Measurements from ENCODE around the gene FGFRL1. TPM values are rescaled to one million over a fixed set of nuclear protein-coding genes. Genes with fewer than 3 reads are reported as not detected.
"Not testable (repeated sequence)": the region's sequence is repeated elsewhere in the genome, so short reads cannot be mapped to it uniquely, and the experiment has no call there.

Gene FGFRL1
- total RNA-seq, 1 experiment from 2014 or later = 16.4 TPM

DNA sequence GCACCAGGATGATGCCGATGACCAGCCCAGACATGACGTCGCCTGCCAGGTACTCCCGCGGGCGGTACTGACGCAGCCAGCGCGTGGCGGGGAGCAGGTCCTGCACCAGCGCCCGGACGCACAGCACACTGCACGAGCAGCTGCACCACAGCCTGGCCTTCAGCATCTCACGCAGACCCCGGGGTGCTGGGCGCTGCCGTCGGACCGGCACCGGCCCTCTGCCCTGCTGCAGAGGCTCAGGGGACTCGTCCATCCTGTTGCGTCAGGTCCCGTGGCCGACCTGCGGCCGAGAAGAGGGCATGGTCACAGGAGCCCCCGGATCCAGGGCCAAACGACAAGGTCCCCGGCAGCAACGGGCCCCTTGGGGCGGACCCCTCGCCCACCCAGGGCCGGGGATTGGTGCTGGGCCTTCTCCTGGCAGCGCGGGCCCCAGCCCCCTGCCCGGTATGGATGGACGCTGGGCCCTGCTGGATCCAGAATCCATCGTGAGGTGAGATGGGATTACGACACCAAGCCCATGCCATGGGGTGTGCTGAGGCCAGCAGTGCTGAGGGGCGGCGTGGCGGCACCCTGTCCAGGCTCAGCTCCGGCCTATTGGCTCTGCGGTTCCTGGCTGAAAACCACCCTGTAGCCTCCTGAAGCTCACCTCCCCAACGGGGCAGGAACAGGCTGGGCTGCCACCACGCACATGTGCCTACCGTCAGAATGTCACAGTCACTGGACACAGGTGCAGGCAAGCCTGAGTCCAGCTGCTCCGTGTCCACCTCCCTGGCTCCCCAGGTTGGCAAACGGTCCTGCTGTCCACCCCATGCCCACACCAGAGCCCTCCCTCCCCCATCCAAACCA, 19.8 kb upstream of the FGFRL1 start:
- no peak for DNase-seq (ENCODE audit: low read depth)

DNA sequence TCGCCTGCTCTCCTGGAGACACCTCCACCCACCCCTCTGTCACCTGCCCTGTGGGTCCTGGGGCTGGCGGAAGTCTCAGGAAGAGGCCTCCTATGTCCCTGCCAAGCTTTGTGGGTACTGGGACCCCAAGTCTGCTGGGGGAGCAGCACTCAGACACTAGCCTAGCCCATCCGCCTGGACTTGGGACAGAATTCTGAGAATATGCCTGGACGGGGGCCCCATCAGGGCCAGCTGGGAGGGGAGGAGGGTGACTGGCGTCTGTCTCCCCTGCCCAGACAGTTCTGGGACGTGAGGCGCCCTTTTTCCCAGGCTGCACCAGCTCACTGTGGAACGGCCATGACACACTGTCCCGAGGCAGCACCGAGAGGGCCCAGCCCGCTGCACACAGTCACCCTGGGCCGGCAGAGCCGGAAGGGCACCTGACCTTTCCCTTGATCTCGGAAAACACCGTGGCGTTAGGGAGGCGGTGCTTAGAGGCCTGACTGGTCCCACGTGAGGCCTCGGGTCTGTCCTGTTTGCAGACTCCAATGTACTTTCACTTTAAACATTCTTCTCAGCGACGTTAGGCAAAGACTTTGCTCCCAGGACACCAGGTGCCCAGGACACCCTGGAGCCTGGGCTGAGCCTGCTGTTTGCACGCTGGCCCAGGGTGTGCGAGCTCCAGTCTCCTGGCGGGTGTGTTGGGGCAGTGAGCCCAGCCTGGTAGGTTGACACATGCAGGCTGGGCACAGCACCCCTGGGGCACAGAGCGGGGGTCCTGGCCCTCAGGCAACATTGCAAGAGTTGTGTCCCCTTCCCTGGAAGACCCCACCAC, 18.9 kb upstream of the FGFRL1 start:
- no peak for DNase-seq (ENCODE audit: low read depth)

DNA sequence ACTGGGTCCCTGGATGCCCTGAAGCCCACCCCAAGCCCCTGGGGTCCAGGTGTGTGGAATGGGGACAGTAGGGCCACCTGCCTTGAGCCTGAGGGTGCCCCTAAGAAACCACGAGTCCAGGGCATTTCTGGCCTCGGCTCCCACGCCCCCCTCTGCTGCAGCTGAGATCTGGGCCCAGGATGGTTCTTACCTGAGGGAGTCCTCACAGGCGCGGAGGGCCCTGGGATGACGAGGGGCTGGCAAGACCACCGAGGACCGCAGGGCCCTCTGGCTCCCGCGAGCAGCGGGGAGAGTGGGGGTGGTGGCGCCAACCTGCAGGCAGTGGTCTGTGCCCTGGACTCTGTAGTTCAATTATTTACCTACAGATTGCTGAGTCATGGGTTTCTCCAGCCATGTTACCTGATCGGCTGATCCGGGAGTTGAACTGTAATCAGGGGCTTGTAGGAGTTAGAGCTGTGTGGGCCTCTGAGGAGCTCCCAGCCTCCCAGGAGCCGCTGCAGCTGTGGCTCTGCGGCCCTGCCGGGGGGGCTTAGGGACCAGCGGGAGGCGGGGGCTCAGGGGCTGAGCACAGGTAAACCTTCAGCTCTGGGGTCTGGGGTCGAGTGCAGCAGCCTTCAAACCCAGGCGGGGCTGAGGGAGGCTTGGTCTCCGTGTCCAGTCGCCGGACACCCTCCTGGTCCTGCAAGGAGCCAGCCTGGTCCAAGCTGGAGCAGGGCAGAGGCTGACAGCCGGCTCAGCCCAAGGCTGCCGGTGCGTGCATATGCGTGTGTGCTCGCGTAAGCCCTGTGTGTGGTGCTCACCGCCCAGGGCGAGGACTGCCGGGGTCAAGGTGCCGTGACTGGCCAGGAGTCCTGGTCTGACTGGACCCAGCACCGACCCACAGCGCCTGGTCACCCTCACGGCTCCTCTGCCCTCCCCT, 18.1 kb upstream of the FGFRL1 start, which contains the start of gene SLC26A1:
SLC26A1 (minus strand) TSS at position 294 of the 919 bp plus-strand sequence. CDS start 1,701 bp downstream, outside the sequence.
- no peak for DNase-seq (ENCODE audit: low read depth)

DNA sequence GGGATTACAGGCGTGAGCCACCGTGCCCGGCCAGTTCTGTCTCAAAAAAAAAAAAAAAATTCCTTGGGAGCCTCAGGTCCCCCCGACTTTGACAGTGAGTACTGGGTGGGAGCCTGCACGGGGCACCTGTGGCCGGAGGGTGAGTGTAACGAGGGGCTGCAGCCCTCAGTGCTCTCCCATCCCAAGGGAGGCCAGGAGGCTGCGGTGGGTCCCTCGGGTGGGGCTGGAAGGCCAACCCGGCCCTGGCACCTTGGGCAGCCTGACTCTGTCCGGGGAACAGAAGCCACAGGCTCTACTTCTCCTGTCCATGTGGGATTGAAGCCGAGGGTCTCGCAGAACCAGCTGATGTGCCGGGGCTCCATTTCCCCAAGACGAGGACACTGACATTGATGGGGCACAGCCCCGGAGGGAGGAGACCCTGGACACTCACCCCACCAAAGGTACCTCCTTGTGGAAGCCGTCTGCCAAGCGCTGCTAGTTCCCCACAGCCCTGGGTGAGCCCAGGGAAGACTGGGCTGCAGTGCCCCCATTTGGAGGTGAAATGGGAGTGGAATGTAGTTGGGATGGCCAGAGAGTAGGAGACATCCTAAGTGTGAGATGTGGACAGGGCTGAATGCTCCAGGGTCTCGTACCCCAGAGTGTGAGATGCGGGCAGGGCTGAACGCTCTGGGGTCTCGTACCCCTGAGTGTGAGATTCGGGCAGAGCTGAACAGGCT, 16.0 kb upstream of the FGFRL1 start:
- no peak for DNase-seq (ENCODE audit: low read depth)

DNA sequence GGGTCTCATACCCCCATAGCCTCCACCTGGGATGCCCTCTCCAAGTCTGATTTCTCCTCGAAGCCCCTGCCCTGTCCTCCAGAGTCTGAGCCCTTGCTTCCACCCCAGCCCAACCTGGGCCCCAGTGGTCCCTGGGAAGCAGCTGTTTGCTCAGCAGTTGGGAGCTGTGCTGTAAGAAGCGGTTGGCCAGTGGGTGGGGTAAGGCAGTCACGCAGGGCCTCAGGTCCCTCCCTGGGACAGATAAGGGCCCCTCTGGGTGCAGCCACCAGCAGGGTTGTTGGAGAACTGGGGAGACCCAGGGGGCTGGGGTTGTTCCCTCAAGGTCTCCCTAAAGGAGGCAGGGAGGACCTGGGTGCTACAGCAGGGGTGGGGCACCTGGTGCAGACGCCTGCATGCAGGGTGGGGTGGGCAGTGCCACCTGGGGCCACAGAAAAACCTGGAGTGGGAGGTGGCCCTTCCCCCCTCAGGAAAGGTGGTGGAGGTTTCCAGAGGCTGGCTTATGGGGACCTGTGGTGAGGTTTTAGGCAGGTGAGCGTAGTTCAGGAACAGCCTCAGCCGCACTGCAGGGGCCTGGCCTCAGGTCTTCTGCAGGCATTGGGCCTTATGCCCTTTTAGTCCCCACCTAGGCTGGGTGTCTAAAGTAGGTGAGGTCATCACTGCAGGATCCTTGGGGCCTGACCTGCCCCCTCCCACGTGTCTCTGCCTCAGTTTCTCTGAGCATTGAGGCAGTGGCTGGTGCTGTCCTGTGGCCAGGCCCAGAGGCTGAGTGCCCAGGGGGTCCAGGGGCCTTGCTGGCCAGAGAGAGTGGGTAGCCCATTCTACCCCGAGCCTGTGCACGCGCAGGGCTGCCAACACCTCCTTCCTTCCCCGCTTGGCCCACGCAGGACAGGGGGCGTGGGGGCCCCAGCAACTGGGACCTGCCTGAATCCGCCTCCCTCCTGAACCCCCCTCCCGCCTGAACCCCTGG, 15.1 kb upstream of the FGFRL1 start:
- DNase-seq (ENCODE audit: low read depth) = no peak

DNA sequence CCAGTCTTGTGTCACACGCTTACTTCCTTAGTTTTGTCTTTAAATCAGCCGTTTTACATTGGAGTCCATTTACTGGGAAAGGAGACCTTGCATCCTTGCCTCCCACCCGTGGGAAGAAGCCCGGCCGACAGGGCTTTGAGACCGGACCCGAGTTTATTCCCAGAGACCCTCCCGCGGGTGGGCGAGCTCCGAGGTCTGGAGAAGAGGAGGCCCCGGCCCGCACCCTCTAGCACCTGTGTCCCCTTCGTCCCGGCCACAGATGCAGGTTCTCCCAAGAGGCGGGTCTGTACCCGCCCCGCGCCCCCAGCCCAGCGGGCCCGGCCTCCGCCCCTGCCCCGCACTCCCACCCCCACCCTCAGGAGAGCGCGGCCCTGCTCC, 14.4 kb upstream of the FGFRL1 start:
- no peak for DNase-seq (ENCODE audit: low read depth)

DNA sequence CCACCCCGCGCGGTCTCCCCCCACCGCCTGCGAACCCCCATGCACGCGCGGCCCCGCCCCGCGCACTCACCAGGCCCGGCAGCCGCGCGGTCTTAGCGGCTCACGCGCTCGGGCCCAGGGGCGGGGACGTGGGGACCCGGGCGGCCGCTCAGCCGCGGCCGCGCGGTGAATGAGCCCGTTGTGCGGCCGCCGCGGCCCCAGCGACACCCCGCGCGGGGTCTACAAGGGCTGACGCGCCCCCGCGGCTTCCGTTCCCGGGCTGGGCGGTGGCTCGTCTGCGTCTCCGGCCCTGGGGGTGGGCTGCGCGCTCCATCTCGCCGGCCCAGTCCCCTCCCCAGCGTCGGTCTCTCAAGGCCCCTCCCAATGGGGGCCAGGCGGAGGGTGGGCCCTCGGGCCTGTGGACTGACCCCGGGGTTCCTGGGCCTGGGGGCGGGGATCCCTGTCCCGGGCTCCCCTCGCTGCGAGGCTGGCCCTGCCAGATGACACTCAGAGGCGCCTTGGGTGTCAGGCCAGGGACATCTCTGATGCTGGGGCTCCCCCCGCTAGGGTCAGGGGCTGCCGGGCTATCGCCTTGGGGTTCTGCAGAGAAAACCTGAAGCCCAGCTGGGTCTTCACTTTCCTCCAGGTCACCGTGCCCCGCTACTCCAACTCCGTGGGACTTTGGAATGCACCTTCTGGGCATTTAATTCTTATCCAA, 13.9 kb upstream of the FGFRL1 start:
- DNase-seq (ENCODE audit: low read depth) = no peak

DNA sequence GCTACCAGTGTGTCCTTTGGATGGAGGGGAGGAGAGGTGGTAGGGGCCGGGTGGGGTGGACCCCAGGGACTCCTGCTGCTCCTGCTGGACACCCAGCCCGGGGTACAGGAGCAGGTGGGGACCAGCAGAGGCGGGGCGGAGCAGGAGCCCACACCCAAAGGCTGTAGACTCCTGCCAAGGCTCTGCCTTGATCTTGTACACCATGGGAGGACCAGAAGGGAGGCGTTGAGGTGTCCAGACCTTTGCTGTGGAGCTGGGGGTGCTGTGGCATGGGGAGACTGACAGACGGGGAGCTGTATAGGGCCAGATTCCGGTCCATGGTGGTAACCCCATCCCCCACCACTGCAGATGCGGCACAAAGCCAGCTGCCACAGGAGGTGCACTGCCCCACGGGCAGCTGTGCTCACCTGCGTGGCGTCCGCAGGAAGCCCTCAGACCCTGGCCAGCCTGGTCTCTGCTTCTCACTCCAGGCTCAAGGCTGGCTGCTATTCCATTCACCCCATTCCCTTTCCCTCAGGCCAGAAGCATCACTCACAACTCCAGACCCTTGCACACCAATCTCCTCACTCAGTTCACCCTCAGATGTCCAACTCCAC, 13.2 kb upstream of the FGFRL1 start:
- no peak for DNase-seq (ENCODE audit: low read depth)

DNA sequence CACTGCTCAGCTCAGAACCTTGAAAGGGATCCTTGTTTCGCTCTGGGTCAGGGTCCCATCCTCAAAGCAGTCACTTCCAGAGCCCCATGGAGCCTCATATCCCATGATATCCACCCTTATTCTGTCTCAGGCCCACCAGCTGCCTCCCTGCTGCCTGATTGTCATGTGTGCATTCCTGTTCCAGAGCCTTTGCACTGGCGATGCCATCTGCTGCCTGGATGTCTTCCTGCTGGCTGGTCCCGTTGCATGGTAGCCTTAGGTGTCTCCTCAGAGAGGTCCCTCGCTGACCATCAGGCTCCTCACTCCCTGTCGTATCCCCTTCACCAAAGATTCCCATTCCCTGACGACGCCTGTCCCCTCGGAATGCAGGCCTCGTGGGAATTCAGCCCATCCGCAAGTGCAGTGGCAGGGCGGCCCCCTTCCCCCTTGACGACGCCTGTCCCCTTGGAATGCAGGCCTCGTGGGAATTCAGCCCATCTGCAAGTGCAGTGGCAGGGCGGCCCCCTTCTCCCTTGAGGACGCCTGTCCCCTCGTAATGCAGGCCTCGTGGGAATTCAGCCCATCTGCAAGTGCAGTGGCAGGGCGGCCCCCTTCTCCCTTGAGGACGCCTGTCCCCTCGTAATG, 12.1 kb upstream of the FGFRL1 start:
- not testable (repeated sequence) for DNase-seq (ENCODE audit: low read depth)

DNA sequence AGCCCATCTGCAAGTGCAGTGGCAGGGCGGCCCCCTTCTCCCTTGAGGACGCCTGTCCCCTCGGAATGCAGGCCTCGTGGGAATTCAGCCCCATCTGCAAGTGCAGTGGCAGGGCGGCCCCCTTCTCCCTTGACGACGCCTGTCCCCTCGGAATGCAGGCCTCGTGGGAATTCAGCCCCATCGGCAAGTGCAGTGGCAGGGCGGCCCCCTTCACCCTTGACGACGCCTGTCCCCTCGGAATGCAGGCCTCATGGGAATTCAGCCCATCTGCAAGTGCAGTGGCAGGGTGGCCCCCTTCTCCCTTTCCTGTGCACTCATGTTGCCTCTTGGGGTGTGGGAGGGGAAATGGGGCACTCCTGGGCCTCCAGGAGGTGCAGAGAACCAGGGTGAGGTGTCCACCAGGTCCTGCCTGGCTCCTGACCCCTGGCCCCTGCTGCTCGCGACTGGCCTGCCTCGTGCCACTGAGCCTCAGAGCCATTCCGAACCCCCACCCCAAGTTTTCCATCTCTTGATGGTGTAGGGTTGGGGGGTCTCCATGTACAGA, 11.5 kb upstream of the FGFRL1 start:
- no peak for DNase-seq (ENCODE audit: low read depth)

DNA sequence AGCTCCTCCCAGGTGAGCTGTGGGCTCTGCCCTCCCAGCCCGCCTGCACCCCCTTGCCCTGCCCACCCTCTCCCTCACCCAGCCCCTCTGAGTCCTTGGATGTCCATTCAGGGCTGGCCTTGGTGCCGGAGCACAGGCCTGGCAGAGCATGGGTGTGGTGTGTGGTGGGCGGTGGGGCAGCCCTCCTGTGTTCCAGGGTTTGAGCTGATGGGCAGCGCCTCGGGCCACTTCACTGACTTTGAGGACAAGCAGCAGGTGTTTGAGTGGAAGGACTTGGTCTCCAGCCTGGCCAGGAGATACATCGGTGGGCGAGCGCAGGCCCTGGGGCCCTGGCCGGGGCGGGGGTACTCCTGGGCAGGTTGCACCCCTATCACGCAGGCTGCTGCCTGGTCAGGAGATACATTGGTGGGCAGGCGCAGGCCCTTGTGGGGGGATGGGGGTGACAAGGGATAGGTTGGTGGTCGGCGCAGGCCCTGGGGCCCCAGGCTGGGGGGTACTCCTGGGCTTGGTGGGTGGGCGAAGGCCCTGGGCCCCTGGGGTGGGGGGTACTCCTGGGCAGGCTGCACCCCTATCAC, 10.7 kb upstream of the FGFRL1 start:
- DNase-seq (ENCODE audit: low read depth) = no peak

DNA sequence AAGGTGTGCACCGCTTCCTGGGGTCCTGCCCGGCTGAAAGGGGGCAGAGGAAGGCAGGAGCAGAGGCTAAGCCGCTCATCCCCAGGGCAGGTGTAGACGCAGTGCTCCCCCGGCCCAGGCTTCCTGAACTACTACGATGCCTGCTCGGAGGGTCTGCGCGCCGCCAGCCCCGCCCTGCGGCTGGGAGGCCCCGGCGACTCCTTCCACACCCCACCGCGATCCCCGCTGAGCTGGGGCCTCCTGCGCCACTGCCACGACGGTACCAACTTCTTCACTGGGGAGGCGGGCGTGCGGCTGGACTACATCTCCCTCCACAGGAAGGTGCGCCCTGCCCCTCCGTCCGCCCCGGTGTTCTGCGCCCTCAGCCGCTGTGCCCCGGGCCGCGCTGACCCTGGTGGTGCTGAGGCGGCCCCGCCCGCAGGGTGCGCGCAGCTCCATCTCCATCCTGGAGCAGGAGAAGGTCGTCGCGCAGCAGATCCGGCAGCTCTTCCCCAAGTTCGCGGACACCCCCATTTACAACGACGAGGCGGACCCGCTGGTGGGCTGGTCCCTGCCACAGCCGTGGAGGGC, 9.8 kb upstream of the FGFRL1 start:
- DNase-seq (ENCODE audit: low read depth) = no peak

DNA sequence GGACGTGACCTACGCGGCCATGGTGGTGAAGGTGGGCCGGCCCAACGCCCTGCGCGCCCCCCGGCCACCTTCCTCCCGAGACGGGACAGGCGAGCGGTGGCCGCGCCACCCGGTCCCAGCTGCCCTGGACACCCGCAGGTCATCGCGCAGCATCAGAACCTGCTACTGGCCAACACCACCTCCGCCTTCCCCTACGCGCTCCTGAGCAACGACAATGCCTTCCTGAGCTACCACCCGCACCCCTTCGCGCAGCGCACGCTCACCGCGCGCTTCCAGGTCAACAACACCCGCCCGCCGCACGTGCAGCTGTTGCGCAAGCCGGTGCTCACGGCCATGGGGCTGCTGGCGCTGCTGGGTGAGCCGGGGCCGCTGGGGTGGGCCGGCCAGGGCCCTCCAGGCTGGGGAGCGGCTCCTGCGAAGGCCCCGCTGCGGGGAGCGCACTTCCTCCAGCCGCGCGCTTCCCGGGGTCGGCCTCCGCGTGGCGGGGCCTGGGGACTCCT, 9.2 kb upstream of the FGFRL1 start:
- DNase-seq (ENCODE audit: low read depth) = no peak

DNA sequence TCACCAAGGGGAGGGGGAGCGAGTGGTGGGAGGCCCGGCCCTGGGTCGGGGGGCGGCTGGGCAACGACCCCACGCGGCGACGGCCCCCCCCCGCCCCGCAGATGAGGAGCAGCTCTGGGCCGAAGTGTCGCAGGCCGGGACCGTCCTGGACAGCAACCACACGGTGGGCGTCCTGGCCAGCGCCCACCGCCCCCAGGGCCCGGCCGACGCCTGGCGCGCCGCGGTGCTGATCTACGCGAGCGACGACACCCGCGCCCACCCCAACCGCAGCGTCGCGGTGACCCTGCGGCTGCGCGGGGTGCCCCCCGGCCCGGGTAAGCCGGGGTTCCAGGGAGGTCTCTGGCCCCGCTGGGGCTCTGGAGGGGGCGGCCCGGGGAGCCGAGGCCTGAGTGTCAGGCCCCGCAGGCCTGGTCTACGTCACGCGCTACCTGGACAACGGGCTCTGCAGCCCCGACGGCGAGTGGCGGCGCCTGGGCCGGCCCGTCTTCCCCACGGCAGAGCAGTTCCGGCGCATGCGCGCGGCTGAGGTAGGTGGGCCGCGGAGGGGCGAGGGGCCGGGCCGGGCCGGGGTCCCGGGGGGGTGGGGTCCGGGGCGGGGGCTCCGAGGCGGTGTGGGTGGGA, 8.7 kb upstream of the FGFRL1 start:
- DNase-seq (ENCODE audit: low read depth) = no peak

DNA sequence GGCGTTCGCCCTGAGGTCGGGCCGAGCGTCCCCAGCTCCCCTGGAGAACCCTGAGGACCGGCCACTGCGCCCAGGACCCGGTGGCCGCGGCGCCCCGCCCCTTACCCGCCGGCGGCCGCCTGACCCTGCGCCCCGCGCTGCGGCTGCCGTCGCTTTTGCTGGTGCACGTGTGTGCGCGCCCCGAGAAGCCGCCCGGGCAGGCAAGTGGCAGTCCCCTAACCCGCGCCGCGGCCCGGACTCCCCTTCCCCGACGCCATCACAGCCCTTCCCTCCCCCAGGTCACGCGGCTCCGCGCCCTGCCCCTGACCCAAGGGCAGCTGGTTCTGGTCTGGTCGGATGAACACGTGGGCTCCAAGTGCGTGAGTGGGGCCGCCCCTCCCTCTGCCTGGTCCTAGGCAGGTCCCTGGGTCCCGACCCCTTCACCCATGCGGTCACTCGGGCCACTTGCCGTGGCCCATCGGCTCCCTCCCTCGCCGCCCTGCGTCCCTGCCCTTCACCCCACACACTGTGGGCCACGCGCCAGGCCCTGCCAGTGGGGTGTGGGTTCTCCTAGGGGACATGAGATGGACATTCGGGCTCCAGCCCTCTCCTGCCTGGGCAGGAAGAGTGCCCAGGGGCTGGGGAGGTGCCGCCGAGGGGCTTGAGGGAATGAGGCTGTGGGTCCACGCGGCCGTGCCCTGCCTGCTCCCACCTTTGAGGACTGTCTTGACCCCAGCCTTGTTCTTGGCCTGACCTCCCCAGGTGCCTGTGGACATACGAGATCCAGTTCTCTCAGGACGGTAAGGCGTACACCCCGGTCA, 8.0 kb upstream of the FGFRL1 start:
- no peak for DNase-seq (ENCODE audit: low read depth)

DNA sequence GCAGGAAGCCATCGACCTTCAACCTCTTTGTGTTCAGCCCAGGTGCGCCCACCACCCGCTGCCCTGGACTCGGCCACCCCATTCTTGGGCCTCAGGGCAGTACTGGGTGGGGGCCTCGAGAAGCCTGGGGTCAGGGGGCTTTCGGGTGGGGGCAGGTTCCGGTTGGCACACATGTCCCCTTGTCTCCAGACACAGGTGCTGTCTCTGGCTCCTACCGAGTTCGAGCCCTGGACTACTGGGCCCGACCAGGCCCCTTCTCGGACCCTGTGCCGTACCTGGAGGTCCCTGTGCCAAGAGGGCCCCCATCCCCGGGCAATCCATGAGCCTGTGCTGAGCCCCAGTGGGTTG, 7.4 kb upstream of the FGFRL1 start:
- DNase-seq (ENCODE audit: low read depth) = no peak
